ENCODE results near the gene GPLD1.

GRCh38 chr6:24535210-24535609 is 45.8 kb upstream of the GPLD1 start:
- TF ChIP-seq POLR2A (IDR thresholded peaks at IDR 0.05; ENCODE audit: low read depth) (no peak), CTCF (IDR thresholded peaks at IDR 0.05) (no peak), EP300 (IDR thresholded peaks at IDR 0.05) (no peak)

All from esophagus muscularis mucosa (tissue), 4 donors.